ENCODE measurements around the gene DNM1.

Gene DNM1

GRCh38 chr9:128285033-128285784 is 82.0 kb downstream of the DNM1 start:
- TF ChIP-seq CTCF (IDR thresholded peaks at IDR 0.05; ENCODE audit: borderline replicate concordance, insufficient read depth, low read depth, low read length) = no peak

GRCh38 chr9:128286440-128286839 is 83.3 kb downstream of the DNM1 start:
- TF ChIP-seq CTCF (IDR thresholded peaks at IDR 0.05; ENCODE audit: borderline replicate concordance, insufficient read depth, low read depth, low read length) = no peak
- no peak overlapping the region for H3K4me3 ChIP-seq (ENCODE audit: low read depth, low read length)

More at GRCh38 chr9:128285033-128285784, 82.0 kb downstream of the DNM1 start:
- no peak overlapping the region for H3K4me3 ChIP-seq (ENCODE audit: low read depth, low read length)

GRCh38 chr9:128288273-128289004 is 85.3 kb downstream of the DNM1 start:
- H3K4me3 ChIP-seq (ENCODE audit: low read depth, low read length) = no peak overlapping the region
- TF ChIP-seq CTCF (IDR thresholded peaks at IDR 0.05; ENCODE audit: borderline replicate concordance, insufficient read depth, low read depth, low read length) = no peak

GRCh38 chr9:128292009-128292408 is 88.8 kb downstream of the DNM1 start:
- no peak for TF ChIP-seq CTCF (IDR thresholded peaks at IDR 0.05; ENCODE audit: borderline replicate concordance, insufficient read depth, low read depth, low read length)
- no peak overlapping the region for H3K4me3 ChIP-seq (ENCODE audit: low read depth, low read length)

- H3K4me3 ChIP-seq (ENCODE audit: low read depth, low read length) = no peak overlapping the region
- no peak for TF ChIP-seq CTCF (IDR thresholded peaks at IDR 0.05; ENCODE audit: borderline replicate concordance, insufficient read depth, low read depth, low read length)
Observed at GRCh38 chr9:128293091-128293490, 89.9 kb downstream of the DNM1 start.

GRCh38 chr9:128294142-128294541 is 91.0 kb downstream of the DNM1 start:
- no peak for TF ChIP-seq CTCF (IDR thresholded peaks at IDR 0.05; ENCODE audit: borderline replicate concordance, insufficient read depth, low read depth, low read length)
- H3K4me3 ChIP-seq (ENCODE audit: low read depth, low read length) = no peak overlapping the region
